Measurements from ENCODE around the gene RAB21.
"Not testable (repeated sequence)": the region's sequence is repeated elsewhere in the genome, so short reads cannot be mapped to it uniquely, and the experiment has no call there.

RAB21 gene

DNA sequence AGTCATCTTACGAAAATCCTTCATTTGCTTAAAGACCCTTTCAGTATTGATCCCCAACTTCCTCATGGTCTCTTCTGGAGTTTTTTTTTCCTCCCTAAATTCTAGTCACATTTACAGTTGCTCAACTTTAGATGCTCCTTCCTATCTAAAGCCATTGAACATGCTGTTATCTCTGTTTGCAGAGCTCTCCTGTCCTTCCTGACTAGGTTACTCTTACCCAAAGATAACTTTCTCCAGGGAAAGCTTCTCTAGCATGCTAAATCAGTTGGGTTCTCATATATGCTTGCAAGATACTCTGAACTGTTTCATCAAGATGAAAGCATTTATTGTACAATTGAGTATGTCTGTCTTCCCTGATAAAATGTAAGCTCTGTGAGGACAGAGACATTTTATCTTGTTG is 1.8 kb upstream of the RAB21 start:
- no peak for DNase-seq

DNA sequence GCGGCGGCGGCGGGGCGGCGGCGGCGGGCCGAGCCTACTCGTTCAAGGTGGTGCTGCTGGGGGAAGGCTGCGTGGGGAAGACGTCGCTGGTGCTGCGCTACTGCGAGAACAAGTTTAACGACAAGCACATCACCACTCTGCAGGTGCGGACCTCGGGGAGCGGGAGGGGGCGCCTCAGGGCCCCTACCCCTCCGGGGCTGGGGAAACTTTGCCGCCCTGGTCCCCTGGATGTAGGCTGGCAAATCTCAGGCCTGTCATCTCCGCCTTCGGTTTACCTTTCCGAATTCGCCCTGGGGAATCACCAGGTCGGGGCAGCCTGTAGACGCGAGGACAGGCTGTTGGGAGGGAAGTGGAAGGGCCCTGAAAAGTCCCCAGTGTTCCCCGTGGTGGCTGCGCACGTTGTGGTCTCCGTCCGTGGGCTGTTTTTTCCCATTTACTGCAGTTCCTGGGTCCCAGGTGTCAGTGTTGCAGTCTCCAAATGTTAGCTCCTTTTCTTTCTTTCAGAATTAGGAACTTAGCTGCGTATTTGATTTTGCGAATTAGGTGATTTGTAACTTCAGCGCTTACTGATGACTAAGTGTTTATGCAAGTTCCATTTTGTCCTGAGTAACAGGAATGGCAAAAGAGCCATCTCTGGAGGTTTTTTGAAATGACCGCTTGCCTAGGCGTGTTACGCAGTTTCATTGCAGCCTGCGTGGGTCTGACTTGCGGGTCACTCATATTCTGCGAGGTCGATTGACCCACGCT is 656 bp downstream of the RAB21 start:
- DNase-seq: peak; percentile 34

DNA sequence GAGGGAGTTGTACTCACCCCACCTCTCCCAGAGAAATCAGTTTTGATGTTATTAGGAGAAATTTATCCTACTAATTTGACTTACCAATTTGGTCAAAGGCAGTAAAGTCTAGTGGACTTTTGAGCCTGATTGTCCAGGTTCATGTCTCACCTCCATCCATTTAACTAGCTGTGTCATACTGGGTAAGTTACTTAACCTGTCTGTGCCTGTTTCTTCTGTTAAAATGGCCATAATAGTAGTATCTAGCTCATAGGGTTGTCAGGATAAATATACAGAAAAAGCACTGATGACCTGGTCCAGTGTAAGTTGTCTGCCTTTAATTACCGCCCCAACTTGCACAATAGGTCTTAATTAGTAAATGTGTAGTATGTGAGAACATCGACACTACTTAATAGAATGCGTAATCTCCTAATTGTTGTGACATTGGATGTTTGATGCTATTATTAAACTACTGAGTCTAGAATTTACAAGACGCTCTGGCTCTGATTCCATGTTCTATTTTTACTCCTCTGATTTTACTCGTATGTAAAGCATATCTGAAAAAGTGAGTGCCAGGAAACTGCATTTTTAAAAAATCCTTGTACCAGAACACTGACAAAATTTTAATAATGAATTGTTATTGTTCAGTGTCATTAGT is 1.5 kb downstream of the RAB21 start:
- DNase-seq: no peak

DNA sequence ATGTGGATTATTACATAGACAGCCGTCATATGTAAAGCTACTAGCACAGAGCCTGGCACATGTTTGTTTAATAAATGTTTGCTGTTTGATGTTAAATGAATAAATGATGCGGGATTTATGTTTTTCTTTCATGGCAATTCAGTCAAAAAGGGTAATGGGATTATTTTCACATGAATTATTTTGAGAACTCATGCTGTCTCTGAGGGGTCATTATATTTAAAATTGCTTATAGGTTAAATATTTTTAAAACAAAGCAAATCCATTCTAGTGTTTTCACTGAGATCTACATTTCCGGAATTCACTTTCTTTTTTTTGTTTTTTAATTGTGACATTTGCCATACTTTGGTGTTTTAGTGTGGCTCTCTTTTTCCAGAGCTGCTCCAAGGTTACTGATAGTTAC is 5.3 kb downstream of the RAB21 start:
- DNase-seq: no peak

DNA sequence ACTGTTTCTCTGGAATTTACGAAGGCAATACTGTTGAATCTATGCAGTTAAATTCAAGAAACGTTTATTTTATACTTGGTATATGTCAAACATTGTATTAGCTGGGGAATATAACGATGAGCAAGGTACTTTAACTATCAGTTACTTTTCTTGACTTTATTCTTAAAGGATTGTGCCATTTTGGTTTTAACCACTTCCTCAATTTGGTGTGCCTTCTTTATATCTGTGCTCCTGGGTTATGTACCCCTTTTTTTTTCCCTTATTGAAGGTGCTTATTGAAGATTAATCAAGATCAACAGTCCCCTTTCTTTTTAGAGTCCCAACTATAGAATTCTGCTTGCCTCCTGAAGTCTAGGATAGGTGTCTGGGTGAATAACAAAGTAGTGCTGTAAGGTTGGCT is 5.8 kb downstream of the RAB21 start:
- DNase-seq: no peak

DNA sequence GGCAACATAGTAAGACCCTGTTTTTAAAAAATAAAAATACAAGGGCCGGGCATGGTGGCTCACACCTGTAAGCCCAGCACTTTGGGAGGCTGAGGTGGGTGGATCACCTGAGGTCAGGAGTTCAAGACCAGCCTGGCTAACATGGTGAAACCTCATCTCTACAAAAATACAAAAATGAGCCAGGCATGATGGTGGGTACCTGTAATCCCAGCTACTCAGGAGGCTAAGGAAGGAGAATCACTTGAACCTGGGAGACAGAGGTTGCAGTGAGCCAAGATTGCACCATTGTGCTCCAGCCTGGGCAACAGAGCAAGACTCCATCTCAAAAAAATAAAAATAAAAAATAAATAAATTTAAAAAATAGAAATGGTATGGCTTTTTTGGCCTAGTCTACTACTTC is 6.7 kb downstream of the RAB21 start:
- DNase-seq: not testable (repeated sequence)

DNA sequence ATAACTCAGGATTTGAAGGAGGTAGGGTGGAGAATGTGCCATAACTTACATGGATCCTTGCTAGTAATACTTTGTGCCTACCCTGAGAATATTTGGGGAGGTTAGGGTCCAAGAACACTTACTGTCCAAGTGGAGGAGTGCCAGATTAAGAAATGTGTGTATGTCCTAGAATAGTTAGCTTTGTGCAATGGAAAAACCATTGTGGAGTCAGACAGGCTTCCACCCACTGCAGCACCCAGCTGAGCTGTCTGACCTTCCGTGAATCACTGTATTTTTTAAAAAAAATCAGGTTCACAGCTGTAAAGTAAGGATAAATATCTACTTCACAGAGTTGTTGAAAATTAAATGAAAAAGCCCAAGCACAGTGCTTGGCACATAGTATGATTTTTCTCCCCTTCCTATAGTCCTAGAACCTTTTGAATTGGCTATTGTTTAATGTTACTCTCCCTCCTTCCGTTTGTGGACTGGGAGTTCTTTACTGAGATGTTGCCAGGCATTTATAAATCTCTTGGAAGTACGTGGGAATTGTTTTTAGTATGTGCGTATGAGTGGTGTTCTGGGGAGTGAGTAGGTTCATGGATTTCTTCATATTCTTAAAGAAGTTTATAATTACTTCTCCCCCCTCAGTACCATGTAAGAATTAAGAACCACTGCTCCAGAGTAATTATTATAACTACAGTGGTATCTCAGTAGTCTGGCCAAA is 9.2 kb downstream of the RAB21 start:
- no peak for DNase-seq

DNA sequence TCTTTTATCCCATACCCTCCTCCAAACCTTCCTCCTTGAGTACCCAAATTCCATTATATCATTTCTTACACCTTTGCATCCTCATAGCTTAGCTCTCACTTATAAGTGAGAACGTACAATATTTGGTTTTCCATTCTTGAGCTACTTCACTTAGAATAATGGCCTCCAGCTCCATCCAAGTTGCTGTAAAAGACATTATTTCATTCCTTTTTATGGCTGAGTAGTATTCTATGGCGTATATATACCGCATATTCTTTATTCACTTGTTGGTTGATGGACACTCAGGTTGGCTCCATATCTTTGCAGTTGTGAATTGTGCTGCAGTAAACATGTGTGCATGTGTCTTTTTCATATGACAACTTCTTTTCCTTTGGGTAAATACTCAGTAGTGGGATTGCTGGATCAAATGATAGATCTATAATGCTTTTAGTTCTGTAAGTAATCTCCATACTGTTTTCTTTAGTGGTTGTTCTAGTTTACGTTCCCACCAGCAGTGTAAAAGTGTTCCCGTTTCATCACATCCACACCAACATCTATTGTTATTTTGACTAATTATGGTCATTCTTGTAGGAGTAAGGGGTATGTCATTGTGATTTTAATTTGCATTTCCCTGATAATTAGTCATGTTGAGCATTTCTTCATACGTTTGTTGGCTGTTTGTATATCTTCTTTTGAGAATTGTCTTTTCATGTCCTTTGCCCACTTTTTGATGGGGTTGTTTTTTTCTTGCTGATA is 10.1 kb downstream of the RAB21 start:
- DNase-seq: no peak

DNA sequence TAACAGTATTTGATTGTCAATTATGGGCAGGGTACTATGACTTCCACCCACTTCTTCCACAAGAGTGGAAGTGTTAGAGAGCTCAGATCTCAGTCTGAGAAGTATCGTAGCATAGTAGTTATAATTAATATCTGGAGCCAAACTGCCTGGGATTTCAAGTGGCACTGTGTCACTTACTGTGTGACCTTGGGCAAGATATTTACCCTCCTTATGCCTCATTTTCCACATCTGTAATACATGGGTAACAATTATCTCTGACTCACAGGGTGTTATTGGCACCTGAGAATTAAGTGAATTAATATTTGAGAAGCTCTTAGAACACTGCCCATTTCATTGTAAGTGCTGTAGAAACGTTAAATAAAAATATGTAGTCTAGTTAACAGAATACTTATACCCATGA is 11.5 kb downstream of the RAB21 start:
- no peak for DNase-seq

DNA sequence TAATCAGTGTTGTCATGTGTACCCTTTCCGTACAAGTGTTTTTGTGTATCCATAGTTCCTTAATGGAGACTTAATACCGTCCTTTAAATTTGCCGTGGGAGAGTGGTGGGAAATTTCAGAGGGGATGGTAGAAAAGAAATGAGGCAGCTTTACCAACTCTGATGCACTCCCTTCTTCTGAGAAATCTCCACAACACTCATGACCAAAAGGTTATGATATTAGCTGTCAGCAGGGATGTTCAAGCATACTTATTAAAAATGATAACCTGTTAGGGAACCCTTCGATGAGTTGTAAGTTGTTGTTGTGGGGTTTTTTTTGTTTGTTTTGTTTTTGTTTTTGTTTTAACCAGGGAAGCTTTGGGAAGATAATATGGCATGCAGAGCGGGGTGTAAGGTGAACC is 12.5 kb downstream of the RAB21 start:
- DNase-seq: no peak

DNA sequence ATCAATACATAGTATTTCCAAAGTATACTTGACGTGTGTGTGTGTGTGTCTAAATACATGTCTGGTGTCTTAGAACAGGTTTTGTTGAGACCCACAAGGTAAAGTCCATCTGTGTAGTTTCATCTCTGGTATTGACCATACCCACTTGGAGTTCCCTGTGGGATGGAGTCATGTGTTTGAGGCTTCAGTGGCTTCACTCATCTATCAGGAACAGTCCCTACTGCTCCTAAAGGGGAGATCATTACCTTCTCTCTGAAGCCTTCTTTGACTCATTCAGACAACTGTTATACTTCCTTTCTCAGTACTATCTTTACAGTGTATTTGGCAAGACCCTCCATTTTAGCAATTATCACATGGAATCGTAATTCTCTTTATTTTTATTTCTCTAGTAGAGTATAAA is 14.2 kb downstream of the RAB21 start:
- DNase-seq: no peak

DNA sequence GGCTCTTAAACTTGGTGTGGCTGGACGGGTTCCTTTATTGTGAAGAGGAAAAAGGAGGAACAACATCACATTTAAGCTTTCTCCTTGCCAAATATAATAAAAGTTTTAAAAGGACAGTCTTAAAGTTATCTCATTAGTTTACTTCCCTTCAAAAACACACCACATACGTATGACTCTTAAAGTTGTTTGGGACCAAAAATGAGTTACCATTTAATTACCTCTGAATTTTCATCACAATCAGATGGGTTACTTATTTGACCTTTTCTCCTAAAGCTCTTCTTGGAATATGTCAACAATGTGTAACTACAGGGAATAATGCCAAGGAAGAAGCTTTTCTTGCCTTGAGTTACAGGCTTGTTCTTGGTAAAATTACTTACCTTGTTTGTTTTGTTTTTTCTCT is 16.4 kb downstream of the RAB21 start:
- no peak for DNase-seq

DNA sequence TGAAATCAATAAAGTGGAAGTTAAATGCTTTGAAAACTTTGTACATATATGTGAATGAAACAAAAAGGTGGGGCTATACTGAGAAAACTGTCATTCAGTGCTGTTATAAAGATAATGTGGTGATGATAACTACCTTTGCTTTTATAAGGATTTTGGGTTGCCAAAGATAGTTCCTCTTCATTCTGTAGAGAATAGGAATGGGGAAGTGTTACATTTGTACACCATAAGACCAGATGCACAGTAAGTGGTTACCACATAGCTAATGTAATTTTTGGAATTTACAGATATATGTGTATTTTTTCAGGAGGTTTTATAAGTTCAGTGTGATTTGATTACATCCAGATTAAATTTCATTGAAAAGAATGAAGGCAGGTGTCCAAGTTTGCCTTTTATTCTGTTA is 18.1 kb downstream of the RAB21 start:
- DNase-seq: no peak

DNA sequence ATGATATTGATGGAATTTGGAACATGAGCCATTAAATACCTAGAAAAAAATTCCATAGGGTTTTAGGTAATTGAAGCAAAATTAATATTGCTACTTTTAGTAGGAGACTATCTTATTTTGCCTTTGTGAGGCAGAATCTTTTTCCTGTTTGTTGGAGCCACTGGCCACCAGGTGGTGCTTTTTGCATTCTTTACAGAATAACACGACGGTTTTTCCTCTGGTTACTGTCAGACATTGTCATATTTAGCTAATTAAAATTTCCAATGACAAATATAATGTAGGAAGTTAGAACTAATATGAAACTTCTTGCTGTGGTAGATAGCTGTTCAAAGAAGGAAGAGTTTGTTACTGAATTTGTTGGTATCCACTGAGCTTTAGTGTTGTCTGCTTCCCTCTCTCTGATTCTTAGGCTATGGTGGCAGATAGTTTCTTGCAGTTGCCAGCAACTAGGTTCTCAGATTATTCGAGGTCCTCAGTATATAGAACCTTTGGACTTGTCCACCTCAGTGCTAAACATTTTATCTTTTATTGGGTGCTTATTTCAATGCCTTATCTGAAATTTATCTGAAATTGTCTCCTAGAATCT is 25.7 kb downstream of the RAB21 start:
- DNase-seq: peak; percentile 53

DNA sequence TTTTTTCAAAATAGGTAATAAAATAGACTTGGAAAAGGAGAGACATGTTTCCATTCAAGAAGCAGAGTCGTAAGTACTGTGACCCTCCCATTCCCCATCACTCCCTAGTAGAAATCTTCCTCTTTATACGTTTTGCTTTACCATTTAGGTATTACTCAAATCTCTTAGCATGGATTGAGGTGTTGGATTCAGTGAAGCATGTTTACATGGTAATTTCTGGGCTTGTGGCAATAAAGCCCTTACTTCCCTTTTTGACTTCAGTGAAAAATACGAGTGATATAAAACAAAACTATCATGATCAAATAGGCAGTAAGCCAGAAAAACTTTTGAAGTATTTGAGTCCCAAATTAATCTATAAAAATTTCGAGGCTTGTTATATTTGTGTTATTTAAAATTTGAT is 27.4 kb downstream of the RAB21 start:
- no peak for DNase-seq

DNA sequence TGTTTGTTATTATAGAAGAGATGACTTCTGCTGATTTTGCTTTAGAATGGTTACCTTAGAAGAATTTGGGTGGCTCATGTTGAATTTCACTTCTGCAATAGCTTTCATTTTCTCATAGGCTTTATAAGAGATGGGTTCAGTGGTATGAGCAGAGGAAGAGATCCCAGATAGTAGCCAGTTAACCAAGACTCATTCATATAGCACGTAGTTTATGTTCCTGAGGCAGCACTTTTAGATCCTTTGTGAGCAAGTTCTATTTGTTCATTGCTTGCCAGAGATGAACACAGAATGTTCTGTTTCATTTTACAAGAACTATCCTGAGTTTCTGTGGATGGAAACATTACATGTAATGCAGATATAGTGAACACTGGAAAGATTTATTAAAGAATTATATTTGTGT is 32.2 kb downstream of the RAB21 start:
- no peak for DNase-seq

DNA sequence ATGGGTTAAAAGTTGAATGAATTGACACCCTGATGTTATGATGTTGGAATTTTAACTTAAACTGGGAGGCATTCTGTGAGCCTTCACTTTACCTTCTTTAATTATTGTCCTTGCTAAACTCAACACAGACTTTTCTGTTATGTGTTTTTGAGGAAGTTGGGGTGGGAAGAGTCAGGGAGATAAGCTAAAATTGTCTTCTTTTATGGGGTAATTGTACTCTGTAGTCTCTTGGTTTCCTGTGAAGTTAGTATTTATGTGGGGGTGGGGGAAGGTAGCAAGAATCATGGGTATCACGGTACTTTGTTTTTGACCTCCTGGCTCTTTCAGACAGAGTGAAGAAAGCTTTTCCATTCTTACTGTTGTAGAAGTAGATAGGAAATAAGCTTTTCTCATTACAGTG is 32.9 kb downstream of the RAB21 start:
- no peak for DNase-seq

DNA sequence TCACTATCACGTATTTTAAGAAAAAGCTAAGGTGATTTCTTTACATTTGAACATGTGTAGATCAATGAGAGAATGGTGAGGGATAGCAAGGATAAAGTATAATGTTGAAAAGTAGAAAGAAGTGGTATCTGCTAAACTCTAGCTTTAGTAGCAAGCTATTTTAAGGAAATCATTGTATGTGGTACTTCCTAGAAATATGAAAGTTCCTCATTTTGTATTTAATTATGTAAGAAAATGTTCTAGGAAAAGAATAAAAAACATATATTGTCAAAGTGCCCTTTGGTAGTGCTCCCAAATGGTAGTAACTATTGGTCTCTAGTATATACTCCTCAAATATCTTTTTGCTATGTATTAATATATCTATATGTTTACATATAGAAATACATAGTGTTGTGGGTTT is 35.7 kb downstream of the RAB21 start:
- no peak for DNase-seq

DNA sequence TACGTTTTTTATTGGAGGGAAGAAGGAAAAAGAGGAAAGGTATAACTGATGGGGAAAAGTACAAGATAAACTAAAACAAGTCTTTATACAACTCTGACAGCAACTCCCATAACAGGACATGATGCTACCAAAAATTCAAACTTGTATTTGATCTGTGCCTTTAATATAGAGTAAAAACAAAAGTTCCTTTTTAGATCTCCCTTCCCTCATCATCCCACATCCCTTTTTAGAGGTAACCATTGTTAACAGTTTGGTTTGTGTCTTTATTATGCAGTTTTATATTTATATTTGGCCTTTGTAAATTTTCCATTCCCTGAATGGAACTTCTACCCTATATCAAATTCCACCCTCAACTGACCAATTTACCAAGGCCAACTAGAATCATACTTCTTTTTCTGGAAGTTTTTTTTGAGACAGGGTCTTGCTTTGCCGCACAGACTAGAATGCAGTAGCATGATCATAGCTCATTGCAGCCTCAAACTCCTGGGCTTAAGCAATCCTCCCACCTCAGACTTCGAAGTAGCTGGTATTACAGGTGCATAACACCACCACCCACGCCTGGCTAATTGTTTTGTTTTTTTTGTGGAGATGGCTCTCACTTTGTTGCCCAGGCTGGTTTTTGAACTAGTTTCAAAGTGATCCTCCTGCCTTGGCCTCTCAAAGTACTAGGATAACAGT is 36.9 kb downstream of the RAB21 start:
- DNase-seq: no peak

DNA sequence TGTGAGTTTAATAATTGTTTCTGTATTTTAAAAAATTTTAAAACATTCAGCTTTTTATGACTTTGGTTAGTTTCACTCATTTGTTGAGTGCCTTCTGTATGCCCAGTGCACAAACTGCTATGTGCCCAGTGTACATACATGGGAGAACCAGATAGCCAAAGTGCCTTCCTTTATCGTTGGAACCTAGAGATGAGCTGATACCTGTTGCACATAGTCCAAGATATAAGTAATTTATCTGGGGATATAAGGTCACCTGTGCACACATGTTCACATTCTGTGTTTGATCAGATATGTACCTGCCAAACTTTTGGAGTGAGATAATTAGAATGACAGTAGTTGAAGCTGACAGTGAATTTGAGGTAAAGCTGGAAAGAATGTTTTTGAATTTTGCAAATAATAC is 37.9 kb downstream of the RAB21 start:
- DNase-seq: no peak

DNA sequence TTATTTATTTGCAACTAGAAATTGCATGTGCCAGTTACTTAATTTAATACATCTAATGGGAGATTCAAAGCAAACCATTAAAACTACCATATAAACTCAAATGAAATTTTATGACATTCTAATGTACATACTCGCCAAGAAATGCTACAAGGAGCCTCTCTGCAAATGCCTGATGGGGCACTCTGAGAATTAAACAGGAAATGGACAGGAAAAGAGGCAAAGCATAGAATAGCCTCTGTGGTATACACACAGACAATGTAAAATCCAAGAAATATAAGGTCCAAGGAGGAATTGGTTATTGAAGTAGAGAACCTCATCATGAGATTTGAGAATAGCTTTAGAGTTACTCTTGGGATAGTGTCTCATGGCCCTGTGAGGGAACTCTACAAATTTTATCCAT is 41.2 kb downstream of the RAB21 start:
- DNase-seq: no peak

DNA sequence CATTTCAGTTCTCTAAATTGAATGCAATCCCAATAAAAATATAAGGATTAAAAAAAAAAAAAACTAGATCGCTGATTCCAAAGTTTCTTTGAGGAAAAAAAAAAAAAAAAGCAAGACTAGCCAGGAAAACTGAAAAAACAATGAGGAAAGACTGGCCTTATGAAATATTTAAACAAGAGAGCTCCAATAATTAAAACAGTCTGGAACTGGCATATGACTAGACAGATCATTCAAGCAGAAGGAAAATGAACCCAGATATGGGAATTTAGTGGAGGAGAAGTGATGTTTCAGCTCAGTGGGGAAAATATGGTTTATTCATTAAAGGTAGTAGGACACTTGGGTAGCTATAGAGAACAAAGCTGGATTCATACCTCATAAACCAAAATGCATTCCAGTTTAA is 42.9 kb downstream of the RAB21 start:
- DNase-seq: no peak

DNA sequence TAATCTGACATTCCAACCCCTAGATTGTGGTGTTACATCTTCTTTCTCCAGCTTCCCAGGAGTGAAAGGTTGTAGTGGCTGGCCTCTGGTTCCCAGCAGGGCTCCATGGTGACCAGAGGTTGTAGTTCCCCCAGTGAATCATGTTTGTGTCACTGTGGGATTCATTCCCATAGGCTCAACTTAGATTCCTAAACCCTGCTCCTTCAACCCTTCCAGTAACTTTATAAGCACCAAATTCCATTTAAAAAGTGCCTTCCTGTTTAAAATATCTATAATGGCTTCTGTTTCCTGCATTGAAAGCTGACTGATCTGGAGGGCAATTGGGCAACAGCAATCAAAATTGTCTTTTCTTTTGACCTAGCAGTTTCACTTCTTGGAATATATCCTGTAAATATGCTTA is 44.4 kb downstream of the RAB21 start:
- DNase-seq: no peak

All from NCI-H2171 treated with DMSO at 0.1 percent for 48 hours (cell line).